B cell (primary cell): ENCODE results near the gene RAD51B. TPM values are rescaled to one million over a fixed set of nuclear protein-coding genes. Genes with fewer than 3 reads are reported as not detected.

Source experiments
- ATAC-seq: fragments of 200-7000 bp; cut with Tn5 transposase; one replicate; pipeline ENCODE4 v1.10.0; 2021; ENCODE audit warnings: low read depth, mild to moderate bottlenecking, moderate number of reproducible peaks, moderate library complexity
- CTCF ChIA-PET: fragments of 350-600 bp; sonication (Branson Sonifier 250); formaldehyde crosslinking; loops from one replicate; lab custom pipeline; 2021; ENCODE audit warnings: antibody characterized with exemption, inconsistent platforms; lab: Charles Lee
- POLR2A ChIA-PET: fragments of 350-600 bp; sonication (Branson Sonifier 250); formaldehyde crosslinking; loops from one replicate; lab custom pipeline; 2021; ENCODE audit warnings: antibody characterized with exemption; lab: Charles Lee
- DNase-seq: peaks from one replicate; pipeline ENCODE4 v3.0.0; 2013
- H2AFZ ChIP-seq: 2 replicates; pipeline ENCODE4 v1.6.1; 2012; ENCODE audit warnings: mild to moderate bottlenecking, low read depth, low read length; ENCODE audit not compliant: insufficient read depth, poor library complexity, severe bottlenecking
- H3K27ac ChIP-seq, 2 donors: 1 replicate in 1 of 2; 2 replicates in 1 of 2; pipeline ENCODE4 v1.5.1; 2012 to 2013; ENCODE audit warnings: low read length in 2 of 2, mild to moderate bottlenecking in 2 of 2, moderate library complexity in 1 of 2
- H3K27me3 ChIP-seq, 4 experiments: fragments of 200-600 bp in 1 of 4; sonication (generic) in 1 of 4; replicated peaks in 1 of 4; 1 replicate in 2 of 4; 2 replicates in 2 of 4; pipeline versions ENCODE4 v1.6.1 to v1.7.0; 2013 to 2016; ENCODE audit warnings: low read length in 3 of 4, mild to moderate bottlenecking in 2 of 4, mixed read lengths in 1 of 4, moderate library complexity in 1 of 4; ENCODE audit not compliant: insufficient read depth in 4 of 4, control insufficient read depth in 3 of 4; ENCODE audit errors: control extremely low read depth in 1 of 4
- H3K36me3 ChIP-seq, 2 experiments: replicated peaks in 1 of 2; 1 replicate in 1 of 2; 2 replicates in 1 of 2; pipeline versions ENCODE4 v1.6.1 to v1.7.1; 2013; ENCODE audit warnings: low read length in 1 of 2; ENCODE audit not compliant: insufficient read depth in 2 of 2, control insufficient read depth in 1 of 2; ENCODE audit errors: control extremely low read depth in 1 of 2, extremely low read depth in 1 of 2
- H3K4me1 ChIP-seq, 2 donors: fragments of 200-600 bp in 1 of 2; sonication (generic) in 1 of 2; 1 replicate in 1 of 2; 2 replicates in 1 of 2; pipeline versions ENCODE4 v1.5.1 to v1.6.1; 2013 to 2017; ENCODE audit warnings: low read length in 2 of 2; ENCODE audit not compliant: control insufficient read depth in 2 of 2, insufficient read depth in 2 of 2
- H3K4me2 ChIP-seq: replicated peaks from 2 replicates; pipeline ENCODE3; 2012; ENCODE audit warnings: mild to moderate bottlenecking, low read depth, low read length; ENCODE audit not compliant: poor library complexity, severe bottlenecking
- H3K4me3 ChIP-seq, 5 experiments: fragments of 200-600 bp in 1 of 5; sonication (generic) in 1 of 5; 1 replicate in 3 of 5; 2 replicates in 2 of 5; pipeline versions ENCODE4 v1.5.1 to v1.7.0; 2011 to 2016; ENCODE audit warnings: low read length in 4 of 5, mild to moderate bottlenecking in 4 of 5, low read depth in 2 of 5, control low read depth in 1 of 5, moderate library complexity in 1 of 5; ENCODE audit not compliant: insufficient read depth in 1 of 5; ENCODE audit errors: control extremely low read depth in 1 of 5, extremely low read depth in 1 of 5
- H3K79me2 ChIP-seq: fragments of 200-600 bp; sonication (generic); one replicate; pipeline ENCODE4 v1.6.0; 2016; ENCODE audit warnings: low read length; ENCODE audit not compliant: control insufficient read depth, insufficient read depth
- H3K9ac ChIP-seq: fragments of 200-600 bp; sonication (generic); 2 replicates; pipeline ENCODE4 v1.6.1; 2017; ENCODE audit warnings: mild to moderate bottlenecking, low read length, moderate library complexity
- H3K9me3 ChIP-seq, 3 donors: one replicate each; pipeline versions ENCODE4 v1.6.1 to v1.7.1; 2013; ENCODE audit warnings: low read length in 2 of 3; ENCODE audit not compliant: control insufficient read depth in 2 of 3, insufficient read depth in 1 of 3; ENCODE audit errors: control extremely low read depth in 1 of 3
- H4K20me1 ChIP-seq: 2 replicates; pipeline ENCODE4 v1.6.0; 2012; ENCODE audit warnings: mild to moderate bottlenecking, low read length; ENCODE audit not compliant: insufficient read depth, control insufficient read depth, poor library complexity, severe bottlenecking
- H3K27ac Mint-ChIP-seq: one replicate; pipeline ENCODE4 v1.8.0; 2021; ENCODE audit warnings: mixed read lengths
- H3K27me3 Mint-ChIP-seq: one replicate; pipeline ENCODE4 v1.8.0; 2021; ENCODE audit warnings: mixed read lengths
- H3K4me1 Mint-ChIP-seq: one replicate; pipeline ENCODE4 v1.8.0; 2021; ENCODE audit warnings: mixed read lengths
- H3K4me3 Mint-ChIP-seq: one replicate; pipeline ENCODE4 v1.8.0; 2021; ENCODE audit warnings: mixed read lengths
- H3K9me3 Mint-ChIP-seq: one replicate; pipeline ENCODE4 v1.8.0; 2022; ENCODE audit warnings: mixed read lengths; ENCODE audit not compliant: insufficient read depth
- EZH2 ChIP-seq: IDR thresholded peaks from 2 replicates; pipeline ENCODE4 v1.6.1; 2012; ENCODE audit warnings: borderline replicate concordance, low read depth, mild to moderate bottlenecking, moderate library complexity, low read length; ENCODE audit not compliant: insufficient read depth, poor library complexity, severe bottlenecking
- WGBS: methylation state at CpG from one replicate; pipeline ENCODE4 v1.1.5; 2013; ENCODE audit warnings: missing lambda C conversion rate; ENCODE audit not compliant: insufficient coverage; 5-methylcytosine and 5-hydroxymethylcytosine counted together
- intact Hi-C: fragments of 100-400 bp; cut with micrococcal nuclease; formaldehyde crosslinking; loops from one replicate; pipeline ENCODE4 v1.10.0; 2022
- polyA plus RNA-seq: library from polyadenylated mRNA; depleted of rRNA; stranded (reverse); fragments of >200 nt; gene quantifications from 2 replicates; pipeline ENCODE4 v1.2.3, GENCODE V29; 2012
- total RNA-seq, 2 donors: library from RNA; stranded (reverse); fragments of 120-200 nt in 1 of 2; gene quantifications; 1 replicate in 1 of 2; 2 replicates in 1 of 2; pipeline versions ENCODE4 v1.2.3 to v1.2.4, GENCODE V29; 2013 to 2022
- TF ChIP-seq, protein P1 (sequence below): fragments of 200-600 bp; IDR thresholded peaks from one replicate; pipeline ENCODE4 v1.8.0; 2022; ENCODE audit warnings: antibody characterized with exemption, mild to moderate bottlenecking

The RAD51B gene
- total and polyA plus RNA-seq, 2 donors (not counting 1 experiment from before 2014, with no cell fraction given): 6.5 to 60.6 TPM

DNA sequence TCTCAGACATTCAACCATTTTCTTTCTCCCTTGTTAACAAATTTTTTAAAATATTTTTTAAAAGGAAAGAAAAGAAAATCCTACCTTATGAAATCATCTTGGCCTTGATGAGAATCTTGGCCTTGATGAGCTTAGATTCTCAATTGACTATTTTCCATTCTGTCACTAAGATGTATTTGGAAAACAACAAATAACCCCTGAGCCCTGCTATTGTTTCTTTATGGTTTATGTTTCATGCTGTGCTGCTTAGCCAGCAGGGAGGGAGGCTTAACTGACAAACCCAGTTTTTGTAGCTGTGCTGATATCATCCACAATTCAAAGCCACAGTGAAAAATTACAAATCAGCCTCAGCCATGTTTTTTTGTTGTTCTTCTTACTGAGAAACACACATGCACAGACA lies 404.1 kb downstream of the RAD51B start:
- ATAC-seq (no peak), DNase-seq (no peak)
- H2AFZ ChIP-seq: no peak overlapping the region
- Mint-ChIP-seq H3K27me3 (no peaks in the 10 kb centered on the region), H3K9me3 (peaks cover 3% of the 10 kb centered on the region), H3K27ac (no peak overlapping the region), H3K4me1 (no peaks in the 10 kb centered on the region), H3K4me3 (no peak overlapping the region)
- ChIA-PET CTCF (interaction anchor here (0.6 kb wide), 1 partner anchor 660 kb away, joined by 3 read pairs; no protein-coding TSS in a partner anchor), POLR2A (no interaction called here)
- no peaks in the 10 kb centered on the region for H3K9me3 ChIP-seq
- no peak overlapping the region for H3K4me3 ChIP-seq
- no peak overlapping the region for H3K9ac ChIP-seq
- TF ChIP-seq, protein P1, sequence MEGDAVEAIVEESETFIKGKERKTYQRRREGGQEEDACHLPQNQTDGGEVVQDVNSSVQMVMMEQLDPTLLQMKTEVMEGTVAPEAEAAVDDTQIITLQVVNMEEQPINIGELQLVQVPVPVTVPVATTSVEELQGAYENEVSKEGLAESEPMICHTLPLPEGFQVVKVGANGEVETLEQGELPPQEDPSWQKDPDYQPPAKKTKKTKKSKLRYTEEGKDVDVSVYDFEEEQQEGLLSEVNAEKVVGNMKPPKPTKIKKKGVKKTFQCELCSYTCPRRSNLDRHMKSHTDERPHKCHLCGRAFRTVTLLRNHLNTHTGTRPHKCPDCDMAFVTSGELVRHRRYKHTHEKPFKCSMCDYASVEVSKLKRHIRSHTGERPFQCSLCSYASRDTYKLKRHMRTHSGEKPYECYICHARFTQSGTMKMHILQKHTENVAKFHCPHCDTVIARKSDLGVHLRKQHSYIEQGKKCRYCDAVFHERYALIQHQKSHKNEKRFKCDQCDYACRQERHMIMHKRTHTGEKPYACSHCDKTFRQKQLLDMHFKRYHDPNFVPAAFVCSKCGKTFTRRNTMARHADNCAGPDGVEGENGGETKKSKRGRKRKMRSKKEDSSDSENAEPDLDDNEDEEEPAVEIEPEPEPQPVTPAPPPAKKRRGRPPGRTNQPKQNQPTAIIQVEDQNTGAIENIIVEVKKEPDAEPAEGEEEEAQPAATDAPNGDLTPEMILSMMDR: no peak
- TF ChIP-seq EZH2: no peak
- no peaks in the 10 kb centered on the region for H3K27me3 ChIP-seq
- intact Hi-C loops: no loop called here
- H3K4me1 ChIP-seq: no peaks in the 10 kb centered on the region
- no peak overlapping the region for H3K27ac ChIP-seq
- H3K79me2 ChIP-seq: no peaks in the 10 kb centered on the region
- no peaks in the 10 kb centered on the region for H4K20me1 ChIP-seq
- H3K36me3 ChIP-seq: no peaks in the 10 kb centered on the region
- no peak overlapping the region for H3K4me2 ChIP-seq

DNA sequence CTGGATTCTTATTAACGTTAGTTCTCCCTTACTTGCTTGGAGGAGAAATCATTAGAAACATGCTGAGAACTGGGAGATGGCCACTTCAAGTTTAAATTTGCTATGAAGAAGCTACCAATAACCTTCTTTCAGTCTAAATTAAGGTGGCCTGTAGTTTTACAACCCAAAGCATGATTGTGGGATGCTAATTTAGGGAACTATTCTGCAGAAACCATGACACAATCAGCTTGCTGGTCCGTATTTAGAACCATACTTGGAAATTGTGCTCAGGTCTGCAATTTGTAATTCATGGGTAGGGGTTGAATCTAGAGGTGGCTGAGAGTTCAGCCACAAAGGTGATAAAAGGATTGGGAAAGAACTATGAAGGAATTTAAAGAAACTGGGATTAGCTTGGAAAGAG lies 405.7 kb downstream of the RAD51B start:
- H3K4me1 ChIP-seq: no peaks in the 10 kb centered on the region
- no peaks in the 10 kb centered on the region for H3K9me3 ChIP-seq
- no peaks in the 10 kb centered on the region for H3K4me1 Mint-ChIP-seq
- H3K4me3 ChIP-seq: no peak overlapping the region
- POLR2A ChIA-PET: no interaction called here
- no peak overlapping the region for H3K4me2 ChIP-seq
- no peak overlapping the region for H2AFZ ChIP-seq
- TF ChIP-seq, protein P1: no peak
- TF ChIP-seq EZH2: no peak
- no peaks in the 10 kb centered on the region for H4K20me1 ChIP-seq
- peaks cover 3% of the 10 kb centered on the region for H3K9me3 Mint-ChIP-seq
- CTCF ChIA-PET: interaction anchor here (1.1 to 1.3 kb wide), 2 partner anchors 22 to 280 kb away, joined by 3 read pairs; no protein-coding TSS in a partner anchor
- H3K27me3 Mint-ChIP-seq: no peaks in the 10 kb centered on the region
- no peaks in the 10 kb centered on the region for H3K36me3 ChIP-seq
- no peak for ATAC-seq
- H3K79me2 ChIP-seq: no peaks in the 10 kb centered on the region
- H3K4me3 Mint-ChIP-seq: no peak overlapping the region
- no peak overlapping the region for H3K27ac Mint-ChIP-seq
- DNase-seq: no peak
- intact Hi-C loops: no loop called here
- H3K27ac ChIP-seq: no peak overlapping the region
- 100% methylated on average over 1 of the region's 2 CpGs for WGBS
- H3K27me3 ChIP-seq: no peaks in the 10 kb centered on the region
- no peak overlapping the region for H3K9ac ChIP-seq
